Muscle layer of duodenum (tissue), 2 donors: ENCODE results near the gene RRAGA.

Source experiments
- H3K27ac ChIP-seq: one replicate; pipeline ENCODE4 v1.7.0; 2013; ENCODE audit warnings: mild to moderate bottlenecking, low read length
- H3K27me3 ChIP-seq: one replicate; pipeline ENCODE4 v1.7.0; 2013; ENCODE audit warnings: low read depth, mild to moderate bottlenecking, control low read depth, low read length
- H3K36me3 ChIP-seq, 2 donors: one replicate each; pipeline ENCODE4 v1.7.0; 2013; ENCODE audit warnings: low read length in 2 of 2, control low read depth in 1 of 2, mild to moderate bottlenecking in 1 of 2; ENCODE audit not compliant: insufficient read depth in 2 of 2, control insufficient read depth in 1 of 2
- H3K4me1 ChIP-seq, 2 donors: one replicate each; pipeline ENCODE4 v1.7.0; 2013; ENCODE audit warnings: low read length in 2 of 2, mild to moderate bottlenecking in 2 of 2, control low read depth in 1 of 2, moderate library complexity in 1 of 2; ENCODE audit not compliant: insufficient read depth in 2 of 2, control insufficient read depth in 1 of 2
- H3K4me3 ChIP-seq, 2 donors: one replicate each; pipeline ENCODE4 v1.7.0; 2013; ENCODE audit warnings: low read length in 2 of 2, low read depth in 1 of 2, mild to moderate bottlenecking in 1 of 2
- H3K9me3 ChIP-seq, 2 donors: one replicate each; pipeline ENCODE4 v1.7.0; 2013; ENCODE audit warnings: low read length in 2 of 2, control low read depth in 1 of 2, mild to moderate bottlenecking in 1 of 2; ENCODE audit not compliant: control insufficient read depth in 1 of 2
- donor health status: healthy.

RRAGA gene

GRCh38 chr9:19030899-19031298 lies 18.3 kb upstream of the RRAGA start:
- Histone ChIP-seq H3K27me3 (no peaks in the 10 kb centered on the region), H3K4me3 (no peak overlapping the region), H3K27ac (no peak overlapping the region), H3K4me1 (no peaks in the 10 kb centered on the region), H3K9me3 (no peaks in the 10 kb centered on the region), H3K36me3 (no peaks in the 10 kb centered on the region)

- Histone ChIP-seq H3K4me1 (no peaks in the 10 kb centered on the region), H3K27me3 (no peaks in the 10 kb centered on the region), H3K27ac (no peak overlapping the region), H3K36me3 (no peaks in the 10 kb centered on the region), H3K9me3 (no peaks in the 10 kb centered on the region), H3K4me3 (no peak overlapping the region)
These were observed 16.8 kb upstream of the RRAGA start for GRCh38 chr9:19032406-19032805.

- Histone ChIP-seq H3K4me3 (no peak within 1 kb of the TSS), H3K9me3 (no peaks in the 10 kb centered on the region), H3K36me3 (no peaks in the 10 kb centered on the region), H3K4me1 (no peaks in the 10 kb centered on the region), H3K27me3 (no peaks in the 10 kb centered on the region), H3K27ac (no peak within 1 kb of the TSS)
These were observed 16.2 kb upstream of the RRAGA start, which contains the start of gene SAXO1 for GRCh38 chr9:19033015-19033414. Gene SAXO1, minus strand, starts transcription at chr9:19033209. Its CDS starts 301 bp downstream, at chr9:19032908.

- Histone ChIP-seq H3K4me3 (no peak overlapping the region), H3K27ac (no peak overlapping the region), H3K27me3 (no peaks in the 10 kb centered on the region), H3K4me1 (no peaks in the 10 kb centered on the region), H3K36me3 (no peaks in the 10 kb centered on the region), H3K9me3 (no peaks in the 10 kb centered on the region)
These were observed 12.6 kb upstream of the RRAGA start for GRCh38 chr9:19036611-19037010.

GRCh38 chr9:19049917-19050636 lies 850 bp downstream of the RRAGA start:
- H3K36me3 ChIP-seq = peaks cover 0 to 7% of the 10 kb centered on the region in 2 donors
- H3K4me1 ChIP-seq = peaks cover 5 to 21% of the 10 kb centered on the region in 2 donors
- H3K27ac ChIP-seq = peak overlapping the region; percentile 88
- no peaks in the 10 kb centered on the region for H3K27me3 ChIP-seq
- H3K9me3 ChIP-seq = no peaks in the 10 kb centered on the region
- peak overlapping the region; percentile 81 for H3K4me3 ChIP-seq

- Histone ChIP-seq H3K9me3 (no peaks in the 10 kb centered on the region), H3K27me3 (no peaks in the 10 kb centered on the region), H3K4me1 (peaks cover 5 to 21% of the 10 kb centered on the region in 2 donors), H3K27ac (no peak overlapping the region), H3K4me3 (peak overlapping the region; percentile 81), H3K36me3 (peaks cover 3 to 7% of the 10 kb centered on the region in 2 donors)
These were observed 1.7 kb downstream of the RRAGA start for GRCh38 chr9:19050637-19051591.

GRCh38 chr9:19057033-19057432 lies 7.8 kb downstream of the RRAGA start:
- no peaks in the 10 kb centered on the region for H3K4me1 ChIP-seq
- no peaks in the 10 kb centered on the region for H3K9me3 ChIP-seq
- H3K27me3 ChIP-seq = no peaks in the 10 kb centered on the region
- H3K4me3 ChIP-seq = no peak overlapping the region
- peaks cover 29 to 33% of the 10 kb centered on the region in 2 donors for H3K36me3 ChIP-seq
- H3K27ac ChIP-seq = no peak overlapping the region

- Histone ChIP-seq H3K4me3 (no peak overlapping the region), H3K27me3 (no peaks in the 10 kb centered on the region), H3K4me1 (no peaks in the 10 kb centered on the region), H3K36me3 (peaks cover 16 to 49% of the 10 kb centered on the region in 2 donors), H3K9me3 (no peaks in the 10 kb centered on the region), H3K27ac (no peak overlapping the region)
These were observed 25.0 kb downstream of the RRAGA start for GRCh38 chr9:19074229-19074628.

GRCh38 chr9:19074836-19075235 lies 25.6 kb downstream of the RRAGA start:
- H3K4me3 ChIP-seq = no peak overlapping the region
- no peaks in the 10 kb centered on the region for H3K27me3 ChIP-seq
- no peaks in the 10 kb centered on the region for H3K4me1 ChIP-seq
- no peak overlapping the region for H3K27ac ChIP-seq
- peaks cover 16 to 45% of the 10 kb centered on the region in 2 donors for H3K36me3 ChIP-seq
- no peaks in the 10 kb centered on the region for H3K9me3 ChIP-seq

GRCh38 chr9:19085295-19085694 lies 36.1 kb downstream of the RRAGA start:
- H3K27ac ChIP-seq = no peak overlapping the region
- no peaks in the 10 kb centered on the region for H3K27me3 ChIP-seq
- no peaks in the 10 kb centered on the region for H3K4me1 ChIP-seq
- peaks cover 13 to 43% of the 10 kb centered on the region in 2 donors for H3K36me3 ChIP-seq
- H3K9me3 ChIP-seq = no peaks in the 10 kb centered on the region
- H3K4me3 ChIP-seq = no peak overlapping the region
